NT2/D1 (cell line): ENCODE data around the gene GIT1.

Experiments used
- SUZ12 ChIP-seq: IDR thresholded peaks from 2 replicates; pipeline ENCODE4 v1.6.1; 2011; ENCODE audit not compliant: insufficient read length, insufficient read depth; ENCODE audit errors: extremely low read depth
- YY1 ChIP-seq: IDR thresholded peaks from 2 replicates; pipeline ENCODE4 v1.6.1; 2011; ENCODE audit not compliant: insufficient read length, insufficient read depth

GRCh38 chr17:29559640-29560039, 29.8 kb downstream of the GIT1 start:
- TF ChIP-seq SUZ12 (no peak), YY1 (no peak)
